NCI-H128 (cell line): ENCODE results near the gene IL1F10.

ENCODE experiments used
- DNase-seq: peaks from one replicate; lab custom pipeline; 2025; ENCODE audit not compliant: unreplicated experiment; lab: John Stamatoyannopoulos, UW

Gene IL1F10

GRCh38 chr2:113067681-113068080, at the start of gene IL1F10:
TSS of gene IL1F10 (plus strand) at chr2:113067970. CDS start at chr2:113072739, 4,769 bp downstream.
- DNase-seq = no peak

GRCh38 chr2:113018509-113018908, 49.3 kb upstream of the IL1F10 start:
- no peak for DNase-seq

GRCh38 chr2:113021312-113021711, 46.5 kb upstream of the IL1F10 start:
- no peak for DNase-seq

- DNase-seq = no peak
These were observed 43.0 kb upstream of the IL1F10 start for GRCh38 chr2:113024764-113025163.

GRCh38 chr2:113025737-113026136, 42.0 kb upstream of the IL1F10 start:
- no peak for DNase-seq

- DNase-seq = no peak
These were observed 40.1 kb upstream of the IL1F10 start for GRCh38 chr2:113027691-113028090.

GRCh38 chr2:113028112-113028511, 39.7 kb upstream of the IL1F10 start:
- no peak for DNase-seq

- DNase-seq = no peak
These were observed 35.0 kb upstream of the IL1F10 start for GRCh38 chr2:113032737-113033136.

- DNase-seq = no peak
These were observed 33.8 kb upstream of the IL1F10 start for GRCh38 chr2:113034016-113034415.

- no peak for DNase-seq
These were observed 31.0 kb upstream of the IL1F10 start for GRCh38 chr2:113036763-113037162.

- DNase-seq = no peak
These were observed 29.5 kb upstream of the IL1F10 start for GRCh38 chr2:113038291-113038690.

GRCh38 chr2:113039158-113039557, 28.6 kb upstream of the IL1F10 start:
- DNase-seq = no peak

- no peak for DNase-seq
These were observed 28.1 kb upstream of the IL1F10 start for GRCh38 chr2:113039719-113040118.

GRCh38 chr2:113041871-113042270, 25.9 kb upstream of the IL1F10 start:
- DNase-seq = no peak

GRCh38 chr2:113046465-113046864, 21.3 kb upstream of the IL1F10 start:
- DNase-seq = no peak

GRCh38 chr2:113050921-113051895, 16.6 kb upstream of the IL1F10 start:
- no peak for DNase-seq

GRCh38 chr2:113052396-113052917, 15.3 kb upstream of the IL1F10 start, which contains the start of gene IL36B:
TSS of gene IL36B (minus strand) at chr2:113052867.
- no peak for DNase-seq

- DNase-seq = no peak
These were observed 14.1 kb upstream of the IL1F10 start for GRCh38 chr2:113053666-113054065.

GRCh38 chr2:113054066-113054465, 13.7 kb upstream of the IL1F10 start:
- no peak for DNase-seq

- DNase-seq = no peak
These were observed 11.2 kb upstream of the IL1F10 start for GRCh38 chr2:113056521-113056920.

- DNase-seq = no peak
These were observed 10.7 kb upstream of the IL1F10 start for GRCh38 chr2:113057117-113057516.

- DNase-seq = no peak
These were observed 9.3 kb upstream of the IL1F10 start for GRCh38 chr2:113058411-113058994.
